PC-9 (cell line): Measurements from ENCODE around the gene KRTAP10-5.

Source experiments
- CTCF ChIP-seq: fragments of 200-600 bp; sonication (generic); conservative IDR thresholded peaks from 2 replicates; pipeline ENCODE4 v1.6.1; 2017; ENCODE audit warnings: mixed run types, antibody characterized with exemption, mild to moderate bottlenecking, moderate library complexity
- EZH2 ChIP-seq: fragments of 200-600 bp; sonication (generic); IDR thresholded peaks from 2 replicates; pipeline ENCODE4 v1.8.0; 2017; ENCODE audit warnings: antibody characterized with exemption, low read depth

- TF ChIP-seq CTCF (no peak), EZH2 (no peak)
Measured at GRCh38 chr21:44539991-44540666, 40.3 kb downstream of the KRTAP10-5 start, which contains the start of gene KRTAP10-1.
